ENCODE results near the gene PABPN1.

DNA sequence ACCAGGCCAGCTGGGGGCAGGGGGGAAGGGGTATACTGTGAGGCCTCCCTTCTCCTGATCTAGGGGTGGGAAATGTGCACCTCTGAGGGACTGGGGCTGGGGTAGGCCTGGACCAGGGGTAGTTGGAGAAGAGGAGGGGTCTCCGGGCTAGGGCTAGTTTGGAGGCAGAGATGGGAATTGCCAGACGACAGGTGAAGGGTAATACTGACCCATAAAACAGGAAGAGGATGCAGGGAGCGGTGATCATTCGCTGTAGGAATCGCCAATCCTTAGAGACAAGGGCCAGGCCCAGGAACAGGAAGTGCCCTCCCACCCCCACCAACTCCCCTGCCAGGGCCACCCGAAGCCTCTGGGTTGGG lies 27.0 kb downstream of the PABPN1 start:
- TF ChIP-seq, protein P1, sequence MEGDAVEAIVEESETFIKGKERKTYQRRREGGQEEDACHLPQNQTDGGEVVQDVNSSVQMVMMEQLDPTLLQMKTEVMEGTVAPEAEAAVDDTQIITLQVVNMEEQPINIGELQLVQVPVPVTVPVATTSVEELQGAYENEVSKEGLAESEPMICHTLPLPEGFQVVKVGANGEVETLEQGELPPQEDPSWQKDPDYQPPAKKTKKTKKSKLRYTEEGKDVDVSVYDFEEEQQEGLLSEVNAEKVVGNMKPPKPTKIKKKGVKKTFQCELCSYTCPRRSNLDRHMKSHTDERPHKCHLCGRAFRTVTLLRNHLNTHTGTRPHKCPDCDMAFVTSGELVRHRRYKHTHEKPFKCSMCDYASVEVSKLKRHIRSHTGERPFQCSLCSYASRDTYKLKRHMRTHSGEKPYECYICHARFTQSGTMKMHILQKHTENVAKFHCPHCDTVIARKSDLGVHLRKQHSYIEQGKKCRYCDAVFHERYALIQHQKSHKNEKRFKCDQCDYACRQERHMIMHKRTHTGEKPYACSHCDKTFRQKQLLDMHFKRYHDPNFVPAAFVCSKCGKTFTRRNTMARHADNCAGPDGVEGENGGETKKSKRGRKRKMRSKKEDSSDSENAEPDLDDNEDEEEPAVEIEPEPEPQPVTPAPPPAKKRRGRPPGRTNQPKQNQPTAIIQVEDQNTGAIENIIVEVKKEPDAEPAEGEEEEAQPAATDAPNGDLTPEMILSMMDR (IDR thresholded peaks at IDR 0.05; ENCODE audit: low read depth, low read length, poor library complexity, severe bottlenecking) = no peak
- no peak for TF ChIP-seq EZH2phosphoT487 (IDR thresholded peaks at IDR 0.05; ENCODE audit: borderline replicate concordance, low read length)

Measured in DOHH2 (cell line).